ENCODE data around the gene OR51V1.
"Not testable (repeated sequence)": the region's sequence is repeated elsewhere in the genome, so short reads cannot be mapped to it uniquely, and the experiment has no call there.

Gene OR51V1

GRCh38 chr11:5174934-5175333 lies 25.5 kb downstream of the OR51V1 start:
- no peaks in the 10 kb centered on the region for H3K9me3 Mint-ChIP-seq
- H3K36me3 Mint-ChIP-seq (ENCODE audit: low read depth), result no peaks in the 10 kb centered on the region
- H3K27ac Mint-ChIP-seq, result no peak overlapping the region
- H3K4me3 Mint-ChIP-seq, result no peak overlapping the region
- H3K4me1 Mint-ChIP-seq, result no peaks in the 10 kb centered on the region
- TF ChIP-seq, protein P1, sequence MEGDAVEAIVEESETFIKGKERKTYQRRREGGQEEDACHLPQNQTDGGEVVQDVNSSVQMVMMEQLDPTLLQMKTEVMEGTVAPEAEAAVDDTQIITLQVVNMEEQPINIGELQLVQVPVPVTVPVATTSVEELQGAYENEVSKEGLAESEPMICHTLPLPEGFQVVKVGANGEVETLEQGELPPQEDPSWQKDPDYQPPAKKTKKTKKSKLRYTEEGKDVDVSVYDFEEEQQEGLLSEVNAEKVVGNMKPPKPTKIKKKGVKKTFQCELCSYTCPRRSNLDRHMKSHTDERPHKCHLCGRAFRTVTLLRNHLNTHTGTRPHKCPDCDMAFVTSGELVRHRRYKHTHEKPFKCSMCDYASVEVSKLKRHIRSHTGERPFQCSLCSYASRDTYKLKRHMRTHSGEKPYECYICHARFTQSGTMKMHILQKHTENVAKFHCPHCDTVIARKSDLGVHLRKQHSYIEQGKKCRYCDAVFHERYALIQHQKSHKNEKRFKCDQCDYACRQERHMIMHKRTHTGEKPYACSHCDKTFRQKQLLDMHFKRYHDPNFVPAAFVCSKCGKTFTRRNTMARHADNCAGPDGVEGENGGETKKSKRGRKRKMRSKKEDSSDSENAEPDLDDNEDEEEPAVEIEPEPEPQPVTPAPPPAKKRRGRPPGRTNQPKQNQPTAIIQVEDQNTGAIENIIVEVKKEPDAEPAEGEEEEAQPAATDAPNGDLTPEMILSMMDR (IDR thresholded peaks at IDR 0.05; ENCODE audit: unreplicated experiment in 3 of 3), result no peak
- H3K27me3 Mint-ChIP-seq (ENCODE audit: low read depth), result peaks cover 3% of the 10 kb centered on the region

DNA sequence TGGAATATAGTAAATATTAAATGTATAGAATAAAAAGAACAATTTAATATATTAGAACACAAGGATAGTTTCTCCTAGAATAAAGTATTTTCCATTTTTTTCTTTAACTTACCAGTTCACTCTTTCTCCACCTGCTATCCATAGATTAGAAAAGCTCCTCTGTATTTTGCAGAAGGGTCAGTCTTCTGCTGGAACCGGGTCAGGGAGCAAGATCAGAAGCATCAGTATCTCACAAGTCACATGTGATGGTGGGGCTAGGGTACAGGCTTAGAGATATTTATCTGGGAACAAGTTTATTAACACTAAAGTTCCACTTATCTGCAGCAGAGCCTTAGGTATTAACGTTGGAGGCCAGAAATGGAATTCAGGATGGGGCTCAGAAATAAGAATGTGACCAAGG lies 28.6 kb downstream of the OR51V1 start:
- Mint-ChIP-seq H3K27me3 (ENCODE audit: low read depth) (no peaks in the 10 kb centered on the region), H3K9me3 (no peaks in the 10 kb centered on the region), H3K4me3 (no peak overlapping the region), H3K36me3 (ENCODE audit: low read depth) (no peaks in the 10 kb centered on the region), H3K4me1 (no peaks in the 10 kb centered on the region), H3K27ac (no peak overlapping the region)
- TF ChIP-seq, protein P1 (IDR thresholded peaks at IDR 0.05; ENCODE audit: unreplicated experiment in 3 of 3), result no peak

DNA sequence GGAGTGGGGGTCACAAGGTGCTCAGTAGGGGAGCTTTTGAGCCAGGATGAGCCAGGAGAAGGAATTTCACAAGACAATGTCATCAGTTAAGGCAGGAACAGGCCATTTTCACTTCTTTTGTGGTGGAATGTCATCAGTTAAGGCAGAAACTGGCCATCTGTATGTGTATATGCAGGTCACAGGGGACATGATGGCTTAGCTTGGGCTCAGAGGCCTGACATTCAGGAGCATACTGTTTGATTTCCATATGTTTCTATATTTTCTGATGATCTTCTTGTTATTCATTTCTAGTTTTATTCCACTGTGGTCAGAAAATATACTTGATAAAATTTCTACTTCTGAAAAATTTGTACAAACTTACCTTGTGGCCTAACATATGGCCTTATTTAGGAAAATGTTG lies 34.6 kb downstream of the OR51V1 start:
- H3K27me3 Mint-ChIP-seq (ENCODE audit: low read depth); H3K9me3 Mint-ChIP-seq; H3K36me3 Mint-ChIP-seq (ENCODE audit: low read depth); H3K27ac Mint-ChIP-seq; H3K4me1 Mint-ChIP-seq; H3K4me3 Mint-ChIP-seq: not testable (repeated sequence)

DNA sequence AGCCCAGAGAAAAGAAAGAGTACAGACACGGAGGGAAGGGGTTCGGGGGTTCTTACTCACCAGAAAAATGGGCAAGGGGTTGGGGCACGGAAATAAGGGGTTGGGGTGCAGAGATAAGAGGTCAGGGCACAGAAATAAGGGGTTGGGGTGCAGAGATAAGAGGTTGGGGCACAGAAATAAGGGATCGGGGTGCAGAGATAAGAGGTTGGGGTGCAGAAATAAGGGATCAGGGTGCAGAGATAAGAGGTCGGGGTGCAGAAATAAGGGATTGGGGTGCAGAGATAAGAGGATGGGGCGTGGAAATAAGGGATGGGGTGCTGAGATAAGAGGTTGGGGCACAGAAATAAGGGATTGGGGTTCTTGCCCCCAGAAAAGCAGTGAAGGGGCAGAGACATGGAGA lies 35.7 kb downstream of the OR51V1 start:
- not testable (repeated sequence) for H3K27ac Mint-ChIP-seq; H3K27me3 Mint-ChIP-seq (ENCODE audit: low read depth); H3K9me3 Mint-ChIP-seq; H3K4me3 Mint-ChIP-seq; H3K4me1 Mint-ChIP-seq; H3K36me3 Mint-ChIP-seq (ENCODE audit: low read depth)

GRCh38 chr11:5161045-5161444 lies 39.4 kb downstream of the OR51V1 start:
- not testable (repeated sequence) for H3K27ac Mint-ChIP-seq; H3K9me3 Mint-ChIP-seq; H3K27me3 Mint-ChIP-seq (ENCODE audit: low read depth); H3K4me3 Mint-ChIP-seq; H3K36me3 Mint-ChIP-seq (ENCODE audit: low read depth); H3K4me1 Mint-ChIP-seq

DNA sequence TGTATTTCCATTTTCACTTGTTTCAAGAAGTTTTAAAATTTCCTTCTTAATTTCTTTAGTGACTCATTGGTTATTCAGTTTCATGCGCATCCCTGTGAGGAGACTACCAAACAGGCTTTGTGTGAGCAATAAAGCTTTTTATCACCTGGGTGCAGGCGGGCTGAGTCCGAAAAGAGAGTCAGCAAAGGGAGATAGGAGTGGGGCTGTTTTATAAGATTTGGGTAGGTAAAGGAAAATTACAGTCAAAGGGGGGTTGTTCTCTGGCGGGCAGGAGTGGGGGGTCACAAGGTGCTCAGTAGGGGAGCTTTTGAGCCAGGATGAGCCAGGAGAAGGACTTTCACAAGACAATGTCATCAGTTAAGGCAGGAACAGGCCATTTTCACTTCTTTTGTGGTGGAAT lies 40.3 kb downstream of the OR51V1 start:
- H3K36me3 Mint-ChIP-seq (ENCODE audit: low read depth); H3K4me1 Mint-ChIP-seq; H3K27me3 Mint-ChIP-seq (ENCODE audit: low read depth); H3K27ac Mint-ChIP-seq; H3K9me3 Mint-ChIP-seq; H3K4me3 Mint-ChIP-seq: not testable (repeated sequence)

DNA sequence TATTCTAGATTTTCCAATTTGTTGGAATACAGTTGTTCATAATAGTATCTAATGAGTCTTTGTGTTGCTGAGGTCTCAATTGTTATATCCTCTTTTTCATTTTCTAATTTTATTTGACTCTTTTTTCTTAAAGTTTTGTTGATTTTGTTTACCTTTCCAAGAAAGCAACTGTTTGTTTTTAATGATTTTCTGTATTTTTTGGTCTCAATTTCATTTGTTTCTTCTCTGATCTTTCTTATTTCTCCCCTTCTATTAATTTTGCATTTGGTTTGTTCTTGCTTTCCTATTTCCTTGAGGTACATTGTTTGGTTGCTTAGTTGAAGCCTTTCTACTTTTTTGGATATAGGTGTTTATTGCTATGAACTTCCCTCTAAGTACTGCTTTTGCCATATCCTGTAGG lies 40.7 kb downstream of the OR51V1 start:
- Mint-ChIP-seq H3K4me1 (no peaks in the 10 kb centered on the region), H3K27me3 (ENCODE audit: low read depth) (no peaks in the 10 kb centered on the region), H3K4me3 (no peak overlapping the region), H3K9me3 (no peaks in the 10 kb centered on the region), H3K27ac (no peak overlapping the region), H3K36me3 (ENCODE audit: low read depth) (no peaks in the 10 kb centered on the region)
- TF ChIP-seq, protein P1 (IDR thresholded peaks at IDR 0.05; ENCODE audit: unreplicated experiment in 3 of 3), result no peak

GRCh38 chr11:5154657-5155056 lies 45.8 kb downstream of the OR51V1 start, which contains the start of gene OR52A1:
OR52A1 (minus strand) TSS chr11:5154757; CDS start chr11:5152369, 2,388 bp downstream.
- H3K27me3 Mint-ChIP-seq (ENCODE audit: low read depth), result no peaks in the 10 kb centered on the region
- TF ChIP-seq, protein P1 (IDR thresholded peaks at IDR 0.05; ENCODE audit: unreplicated experiment in 3 of 3), result no peak
- H3K4me1 Mint-ChIP-seq, result no peaks in the 10 kb centered on the region
- no peak within 1 kb of the TSS for H3K4me3 Mint-ChIP-seq
- no peaks in the 10 kb centered on the region for H3K36me3 Mint-ChIP-seq (ENCODE audit: low read depth)
- no peak within 1 kb of the TSS for H3K27ac Mint-ChIP-seq
- H3K9me3 Mint-ChIP-seq, result no peaks in the 10 kb centered on the region

Measured in nephron (organoid).